Subcutaneous abdominal adipose tissue (tissue), 5 donors: ENCODE measurements around the gene PROSER3.
A peak's percentile ranks its signal among the peaks of the same experiment; 100 is the strongest.

Source experiments
- H3K27ac ChIP-seq: one replicate; pipeline ENCODE4 v1.7.0; 2013; ENCODE audit warnings: low read depth, mild to moderate bottlenecking, inconsistent platforms, low read length, moderate library complexity
- H3K27me3 ChIP-seq, 5 donors: one replicate each; pipeline ENCODE4 v1.7.0; 2013; ENCODE audit warnings: low read length in 5 of 5, inconsistent platforms in 1 of 5; ENCODE audit not compliant: control insufficient read depth in 5 of 5, insufficient read depth in 4 of 5
- H3K36me3 ChIP-seq, 5 donors: one replicate each; pipeline ENCODE4 v1.7.0; 2013; ENCODE audit warnings: low read length in 5 of 5; ENCODE audit not compliant: control insufficient read depth in 5 of 5, insufficient read depth in 5 of 5
- H3K4me1 ChIP-seq, 5 donors: one replicate each; pipeline ENCODE4 v1.7.0; 2013; ENCODE audit warnings: low read length in 5 of 5, mild to moderate bottlenecking in 3 of 5, moderate library complexity in 1 of 5; ENCODE audit not compliant: control insufficient read depth in 5 of 5, insufficient read depth in 5 of 5
- H3K4me3 ChIP-seq, 5 donors: one replicate each; pipeline ENCODE4 v1.7.0; 2013; ENCODE audit warnings: low read length in 5 of 5, low read depth in 1 of 5
- H3K9ac ChIP-seq, 5 donors: one replicate each; pipeline ENCODE4 v1.7.0; 2013; ENCODE audit warnings: low read length in 5 of 5, mild to moderate bottlenecking in 4 of 5, moderate library complexity in 3 of 5
- H3K9me3 ChIP-seq, 5 donors: one replicate each; pipeline ENCODE4 v1.7.0; 2013; ENCODE audit warnings: low read length in 5 of 5; ENCODE audit not compliant: control insufficient read depth in 5 of 5
- donor health status: healthy.
- donor health status: healthy.
- donor health status: healthy.
- donor health status: healthy.
- donor health status: healthy.

Gene PROSER3

DNA sequence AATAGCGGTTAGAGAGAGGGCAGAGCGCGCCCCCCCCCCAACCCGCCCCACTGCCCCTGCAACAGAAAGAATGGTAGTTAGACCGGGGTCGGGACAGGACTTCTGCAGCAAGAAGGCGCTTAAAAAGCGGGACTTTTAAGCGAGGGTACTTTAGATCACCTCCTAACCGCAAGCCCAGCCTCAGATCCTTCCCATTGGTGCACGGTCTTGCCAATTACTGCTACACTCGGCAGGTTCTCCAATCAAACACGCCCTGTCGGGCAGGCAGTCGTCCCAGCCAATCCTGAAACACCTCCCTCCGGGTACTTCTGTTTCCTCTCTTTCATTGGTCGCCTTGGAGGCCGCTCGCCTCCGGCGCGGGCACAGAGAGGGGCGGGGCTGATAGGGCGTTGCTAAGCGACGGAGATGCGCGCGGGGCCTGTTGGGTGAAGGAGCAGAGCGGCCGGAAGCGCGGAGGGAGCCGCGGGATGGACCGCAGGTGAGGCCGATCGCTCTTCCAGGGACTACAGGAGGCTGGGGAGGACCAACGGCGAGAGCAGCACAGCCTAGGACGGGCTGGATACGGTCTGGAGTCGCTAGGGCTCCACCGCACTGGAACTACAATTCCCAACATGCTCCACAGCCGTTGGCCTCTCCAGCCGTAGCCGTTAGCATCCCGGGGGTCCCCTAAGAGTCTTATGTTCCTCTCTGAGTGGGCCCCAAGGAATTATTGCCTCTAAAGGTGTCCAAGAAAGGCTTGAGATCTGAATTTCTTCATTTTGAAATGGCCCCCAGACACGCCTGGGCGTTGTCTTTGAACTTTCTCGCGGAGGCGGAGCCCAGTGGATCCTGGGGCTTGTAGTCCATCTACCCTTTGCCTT, at the start of gene PROSER3:
Gene PROSER3, plus strand, starts transcription at position 428 of the 860 bp plus-strand sequence. Its CDS starts 40 bp downstream, at position 468.
- H3K9ac ChIP-seq: peak within 1 kb of the TSS; percentile 73 to 92 (median 90)
- peak within 1 kb of the TSS; percentile 98 to 99 (median 99) for H3K4me3 ChIP-seq
- no peaks in the 10 kb centered on the region for H3K27me3 ChIP-seq
- H3K27ac ChIP-seq: peak within 1 kb of the TSS; percentile 96
- H3K36me3 ChIP-seq: peaks cover 0 to 32% (median 21%) of the 10 kb centered on the region in 5 donors
- H3K4me1 ChIP-seq: peaks cover 0 to 52% (median 45%) of the 10 kb centered on the region in 5 donors
- H3K9me3 ChIP-seq: peaks cover 0 to 2% (median 0%) of the 10 kb centered on the region in 5 donors

DNA sequence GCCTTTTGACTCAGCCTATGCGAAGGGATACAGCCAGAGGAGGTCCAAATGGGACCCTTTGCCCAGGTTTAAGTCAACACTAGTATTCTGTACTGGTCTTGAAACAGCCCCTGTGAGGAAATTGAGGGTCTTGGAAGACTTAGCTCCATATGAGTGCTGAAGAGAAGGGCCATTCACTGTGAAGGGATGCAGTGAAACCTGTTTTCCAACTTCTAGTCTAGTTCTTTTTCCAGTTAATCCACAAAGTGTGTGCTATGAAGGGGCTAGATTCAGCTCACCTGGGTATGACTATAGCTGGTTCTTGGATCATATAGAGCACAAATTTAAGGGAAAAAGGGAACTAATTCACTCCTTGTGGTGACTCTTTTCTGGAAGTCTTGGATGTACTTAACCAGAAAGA, 49.6 kb upstream of the PROSER3 start:
- Histone ChIP-seq H3K27me3 (peaks cover 0 to 9% (median 5%) of the 10 kb centered on the region in 5 donors), H3K9me3 (no peaks in the 10 kb centered on the region), H3K36me3 (no peaks in the 10 kb centered on the region), H3K4me1 (no peaks in the 10 kb centered on the region), H3K9ac (no peak overlapping the region), H3K4me3 (no peak overlapping the region), H3K27ac (no peak overlapping the region)

DNA sequence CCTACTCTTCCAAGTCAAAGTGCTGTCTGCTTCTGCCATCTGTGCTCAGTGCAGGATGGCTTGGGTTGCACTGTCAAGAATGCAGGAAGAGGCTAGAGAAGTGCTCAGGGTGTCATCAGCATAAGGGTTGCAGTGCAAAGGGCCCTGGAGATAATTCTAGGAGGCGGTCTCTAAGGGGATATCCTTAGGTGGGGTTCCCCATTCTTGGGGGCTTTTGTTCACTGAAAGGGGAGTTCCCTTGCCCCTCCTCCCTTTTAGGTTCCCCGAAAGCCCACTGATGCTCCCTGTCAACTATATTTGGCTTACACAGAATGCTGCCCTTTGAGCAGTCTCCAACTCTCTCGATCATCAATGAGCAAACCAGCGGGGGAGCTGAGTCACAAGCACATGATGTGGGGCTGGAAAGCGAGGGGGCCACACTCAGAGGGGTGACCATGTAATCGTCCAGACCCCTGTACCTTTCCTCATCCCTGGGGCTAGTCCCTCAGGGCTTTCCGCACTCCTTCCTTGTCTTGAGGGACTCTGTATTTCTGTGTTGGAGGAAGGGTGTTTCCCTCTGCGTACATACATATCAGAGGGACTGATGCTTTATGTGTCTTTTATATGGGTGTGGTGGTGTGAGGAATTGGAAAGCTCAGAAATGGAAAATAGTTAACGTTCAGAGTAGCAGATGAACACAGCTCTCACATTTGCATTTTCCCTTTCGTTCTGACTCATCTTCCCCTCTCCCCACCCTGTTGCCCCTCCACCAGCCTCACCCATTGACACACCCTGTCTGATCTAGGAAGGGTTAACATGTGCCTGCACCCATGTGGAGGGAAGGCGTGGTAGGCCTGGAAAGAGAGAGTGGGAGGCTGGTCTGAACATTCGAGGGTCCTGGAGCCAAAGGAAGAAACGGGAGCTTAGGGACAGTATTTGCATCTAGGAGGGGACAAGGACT, 46.9 kb upstream of the PROSER3 start:
- no peaks in the 10 kb centered on the region for H3K36me3 ChIP-seq
- H3K27ac ChIP-seq: no peak overlapping the region
- H3K4me1 ChIP-seq: peaks cover 0 to 7% (median 6%) of the 10 kb centered on the region in 5 donors
- peaks cover 0 to 5% (median 0%) of the 10 kb centered on the region in 5 donors for H3K27me3 ChIP-seq
- no peaks in the 10 kb centered on the region for H3K9me3 ChIP-seq
- H3K9ac ChIP-seq: no peak overlapping the region
- H3K4me3 ChIP-seq: no peak overlapping the region

- Histone ChIP-seq H3K27me3 (peaks cover 0 to 5% (median 0%) of the 10 kb centered on the region in 5 donors), H3K9me3 (no peaks in the 10 kb centered on the region), H3K4me1 (peaks cover 0 to 20% (median 14%) of the 10 kb centered on the region in 5 donors), H3K27ac (no peak overlapping the region), H3K36me3 (no peaks in the 10 kb centered on the region), H3K9ac (no peak overlapping the region), H3K4me3 (no peak overlapping the region)
Observed at GRCh38 chr19:35712567-35713505, 45.1 kb upstream of the PROSER3 start.

DNA sequence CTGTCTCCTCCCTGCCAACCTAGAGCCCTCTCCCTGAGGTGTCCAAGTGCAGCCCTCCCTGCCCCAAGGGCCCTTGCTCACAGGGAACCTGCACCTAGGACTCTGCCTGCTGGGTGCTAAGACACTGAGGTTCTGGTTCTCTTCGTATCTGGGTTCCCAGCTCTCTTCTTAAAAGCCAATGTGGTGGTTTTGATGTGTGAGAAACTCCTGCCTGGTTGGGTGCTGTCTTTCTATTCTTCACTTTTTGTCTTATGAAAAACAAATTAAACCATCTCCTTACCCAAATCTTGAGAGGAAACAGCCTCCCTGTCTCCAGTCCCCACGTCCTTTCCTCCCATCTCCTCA, 44.5 kb upstream of the PROSER3 start:
- Histone ChIP-seq H3K4me1 (peaks cover 0 to 22% (median 16%) of the 10 kb centered on the region in 5 donors), H3K4me3 (no peak overlapping the region), H3K9ac (no peak overlapping the region), H3K36me3 (no peaks in the 10 kb centered on the region), H3K27me3 (peaks cover 0 to 5% (median 0%) of the 10 kb centered on the region in 5 donors), H3K27ac (no peak overlapping the region), H3K9me3 (no peaks in the 10 kb centered on the region)

DNA sequence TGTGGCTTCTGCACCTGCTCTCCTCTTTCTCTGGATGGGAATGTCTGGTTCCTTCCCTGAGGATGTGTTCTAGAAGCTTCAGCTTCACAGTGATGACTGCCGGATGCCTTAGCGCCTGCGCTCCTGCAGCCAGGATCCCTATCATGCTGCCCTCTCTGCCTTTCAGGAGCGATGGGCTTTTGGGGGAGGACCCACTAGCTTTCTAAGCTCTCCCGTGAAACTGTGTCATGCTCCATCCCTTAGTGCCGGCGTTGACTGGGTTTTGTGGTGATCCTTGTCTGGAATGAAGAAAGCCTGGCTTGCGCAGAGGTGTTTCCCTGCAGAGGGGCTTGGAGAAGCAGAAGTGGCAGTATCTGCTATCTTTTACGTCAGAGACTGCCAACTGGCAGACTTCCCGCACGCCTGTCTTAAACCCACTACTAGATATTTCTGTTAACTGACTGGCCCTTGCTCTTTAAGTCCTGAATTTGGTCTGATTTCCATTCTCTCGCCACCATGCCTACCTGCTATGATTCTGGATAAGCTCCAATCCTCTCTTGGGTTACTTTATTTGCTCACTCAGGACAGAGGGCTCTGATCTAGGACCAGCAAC, 44.0 kb upstream of the PROSER3 start:
- no peak overlapping the region for H3K27ac ChIP-seq
- H3K4me1 ChIP-seq: peaks cover 2 to 27% (median 21%) of the 10 kb centered on the region in 5 donors

DNA sequence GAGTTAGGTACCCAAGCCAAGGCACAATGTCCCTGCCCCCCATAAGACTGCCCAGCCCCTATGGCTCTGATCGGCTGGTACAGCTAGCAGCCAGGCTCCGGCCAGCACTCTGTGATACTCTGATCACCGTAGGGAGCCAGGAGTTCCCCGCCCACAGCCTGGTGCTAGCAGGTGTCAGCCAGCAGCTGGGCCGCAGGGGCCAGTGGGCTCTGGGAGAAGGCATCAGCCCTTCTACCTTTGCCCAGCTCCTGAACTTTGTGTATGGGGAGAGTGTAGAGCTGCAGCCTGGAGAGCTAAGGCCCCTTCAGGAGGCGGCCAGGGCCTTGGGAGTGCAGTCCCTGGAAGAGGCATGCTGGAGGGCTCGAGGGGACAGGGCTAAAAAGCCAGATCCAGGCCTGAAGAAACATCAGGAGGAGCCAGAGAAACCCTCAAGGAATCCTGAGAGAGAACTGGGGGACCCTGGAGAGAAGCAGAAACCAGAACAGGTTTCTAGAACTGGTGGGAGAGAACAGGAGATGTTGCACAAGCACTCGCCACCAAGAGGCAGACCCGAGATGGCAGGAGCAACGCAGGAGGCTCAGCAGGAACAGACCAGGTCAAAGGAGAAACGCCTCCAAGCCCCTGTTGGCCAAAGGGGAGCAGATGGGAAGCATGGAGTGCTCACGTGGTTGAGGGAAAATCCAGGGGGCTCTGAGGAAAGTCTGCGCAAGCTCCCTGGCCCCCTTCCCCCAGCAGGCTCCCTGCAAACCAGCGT, 43.2 kb upstream of the PROSER3 start:
- H3K9ac ChIP-seq: peak overlapping the region in 1 of 5 donors; percentile 28
- H3K27ac ChIP-seq: no peak overlapping the region
- no peak overlapping the region for H3K4me3 ChIP-seq
- H3K9me3 ChIP-seq: no peaks in the 10 kb centered on the region
- peaks cover 0 to 5% (median 0%) of the 10 kb centered on the region in 5 donors for H3K27me3 ChIP-seq
- peaks cover 0 to 4% (median 0%) of the 10 kb centered on the region in 5 donors for H3K36me3 ChIP-seq
- peaks cover 6 to 35% (median 28%) of the 10 kb centered on the region in 5 donors for H3K4me1 ChIP-seq

More for the DNA sequence above, 44.0 kb upstream of the PROSER3 start:
- H3K9me3 ChIP-seq: no peaks in the 10 kb centered on the region
- H3K4me3 ChIP-seq: no peak overlapping the region
- peaks cover 0 to 5% (median 0%) of the 10 kb centered on the region in 5 donors for H3K27me3 ChIP-seq
- H3K9ac ChIP-seq: peak overlapping the region in 1 of 5 donors; percentile 28
- H3K36me3 ChIP-seq: no peaks in the 10 kb centered on the region

- H3K4me1 ChIP-seq: peaks cover 6 to 35% (median 28%) of the 10 kb centered on the region in 5 donors
- H3K27me3 ChIP-seq: peaks cover 0 to 5% (median 0%) of the 10 kb centered on the region in 5 donors
- peak overlapping the region in 2 of 5 donors; percentile 74 to 91 for H3K9ac ChIP-seq
- peak overlapping the region in 1 of 5 donors; percentile 84 for H3K4me3 ChIP-seq
- H3K36me3 ChIP-seq: peaks cover 0 to 10% (median 5%) of the 10 kb centered on the region in 5 donors
- H3K27ac ChIP-seq: no peak overlapping the region
- H3K9me3 ChIP-seq: no peaks in the 10 kb centered on the region
Observed at GRCh38 chr19:35715355-35715809, 42.6 kb upstream of the PROSER3 start.
